Gastroesophageal sphincter (tissue), 3 donors: ENCODE data around the gene MYOM3.

Source experiments
- EP300 ChIP-seq: sonication (generic); formaldehyde crosslinking; IDR thresholded peaks from one replicate; pipeline ENCODE4 v1.6.1; 2017; ENCODE audit warnings: antibody characterized with exemption, mild to moderate bottlenecking
- POLR2A ChIP-seq, 2 donors: fragments of 450-650 bp; IDR thresholded peaks; one replicate each; pipeline ENCODE4 v1.6.1; 2017; ENCODE audit warnings: antibody characterized with exemption in 2 of 2, mild to moderate bottlenecking in 2 of 2, moderate library complexity in 1 of 2
- POLR2AphosphoS5 ChIP-seq: sonication (generic); formaldehyde crosslinking; IDR thresholded peaks from one replicate; pipeline ENCODE4 v1.6.1; 2017; ENCODE audit warnings: antibody characterized with exemption
- TF ChIP-seq, protein P1 (sequence below), 4 experiments: fragments of 200-600 bp in 2 of 4; fragments of 450-650 bp in 2 of 4; sonication (generic) in 1 of 4; IDR thresholded peaks; one replicate each; pipeline ENCODE4 v1.5.1; 2017 to 2019; ENCODE audit warnings: antibody characterized with exemption in 4 of 4, mild to moderate bottlenecking in 2 of 4, moderate library complexity in 2 of 4

GRCh38 chr1:24009406-24009805 lies 102.5 kb downstream of the MYOM3 start:
- TF ChIP-seq POLR2A (IDR thresholded peaks at IDR 0.05), result no peak
- no peak for TF ChIP-seq EP300
- no peak for TF ChIP-seq POLR2AphosphoS5
- TF ChIP-seq, protein P1, sequence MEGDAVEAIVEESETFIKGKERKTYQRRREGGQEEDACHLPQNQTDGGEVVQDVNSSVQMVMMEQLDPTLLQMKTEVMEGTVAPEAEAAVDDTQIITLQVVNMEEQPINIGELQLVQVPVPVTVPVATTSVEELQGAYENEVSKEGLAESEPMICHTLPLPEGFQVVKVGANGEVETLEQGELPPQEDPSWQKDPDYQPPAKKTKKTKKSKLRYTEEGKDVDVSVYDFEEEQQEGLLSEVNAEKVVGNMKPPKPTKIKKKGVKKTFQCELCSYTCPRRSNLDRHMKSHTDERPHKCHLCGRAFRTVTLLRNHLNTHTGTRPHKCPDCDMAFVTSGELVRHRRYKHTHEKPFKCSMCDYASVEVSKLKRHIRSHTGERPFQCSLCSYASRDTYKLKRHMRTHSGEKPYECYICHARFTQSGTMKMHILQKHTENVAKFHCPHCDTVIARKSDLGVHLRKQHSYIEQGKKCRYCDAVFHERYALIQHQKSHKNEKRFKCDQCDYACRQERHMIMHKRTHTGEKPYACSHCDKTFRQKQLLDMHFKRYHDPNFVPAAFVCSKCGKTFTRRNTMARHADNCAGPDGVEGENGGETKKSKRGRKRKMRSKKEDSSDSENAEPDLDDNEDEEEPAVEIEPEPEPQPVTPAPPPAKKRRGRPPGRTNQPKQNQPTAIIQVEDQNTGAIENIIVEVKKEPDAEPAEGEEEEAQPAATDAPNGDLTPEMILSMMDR (IDR thresholded peaks at IDR 0.05), result no peak
